Fibroblast of the aortic adventitia (primary cell): ENCODE results near the gene MYBPC1. TPM values are rescaled to one million over a fixed set of nuclear protein-coding genes. Genes with fewer than 3 reads are reported as not detected.

ENCODE experiments used
- DNase-seq: peaks from one replicate; pipeline ENCODE4 v3.0.0-alpha.2; 2010; ENCODE audit warnings: low read depth
- H3K4me3 ChIP-seq: 2 replicates; pipeline ENCODE4 v1.5.1; 2011; ENCODE audit warnings: low read depth, mild to moderate bottlenecking, control low read depth, low read length, moderate library complexity
- CTCF ChIP-seq: IDR thresholded peaks from 2 replicates; pipeline ENCODE4 v1.5.1; 2011; ENCODE audit warnings: mild to moderate bottlenecking, low read length, control low read depth, inconsistent platforms; ENCODE audit not compliant: insufficient read depth
- total RNA-seq: library from RNA; depleted of rRNA; stranded (reverse); fragments of >200 nt; gene quantifications from 2 replicates; pipeline ENCODE4 v1.2.3, GENCODE V29; 2012; ENCODE audit warnings: low replicate concordance

Gene MYBPC1
- total RNA-seq, 1 donor: not detected

GRCh38 chr12:101628676-101629075 lies 33.9 kb downstream of the MYBPC1 start:
- no peak for TF ChIP-seq CTCF
- DNase-seq: no peak
- H3K4me3 ChIP-seq: no peak overlapping the region

GRCh38 chr12:101634724-101635123 lies 40.0 kb downstream of the MYBPC1 start:
- DNase-seq: no peak
- H3K4me3 ChIP-seq: no peak overlapping the region
- no peak for TF ChIP-seq CTCF

GRCh38 chr12:101637936-101638335 lies 43.2 kb downstream of the MYBPC1 start:
- DNase-seq: no peak
- no peak overlapping the region for H3K4me3 ChIP-seq
- no peak for TF ChIP-seq CTCF

- no peak overlapping the region for H3K4me3 ChIP-seq
- DNase-seq: no peak
- no peak for TF ChIP-seq CTCF
Observed at GRCh38 chr12:101642115-101643067, 47.6 kb downstream of the MYBPC1 start.

GRCh38 chr12:101647711-101648110 lies 52.9 kb downstream of the MYBPC1 start:
- no peak overlapping the region for H3K4me3 ChIP-seq
- DNase-seq: no peak
- no peak for TF ChIP-seq CTCF

- no peak for TF ChIP-seq CTCF
- no peak for DNase-seq
- H3K4me3 ChIP-seq: no peak overlapping the region
Observed at GRCh38 chr12:101648195-101648594, 53.4 kb downstream of the MYBPC1 start.
